PC-3 (cell line): Measurements from ENCODE around the gene RNF8.

Experiments used
- EZH2phosphoT487 ChIP-seq: fragments of 300-600 bp; sonication (generic); IDR thresholded peaks from 2 replicates; pipeline ENCODE4 v1.6.1; 2018; ENCODE audit warnings: mild to moderate bottlenecking, antibody characterized with exemption, low read length, borderline replicate concordance
- TF ChIP-seq, protein P1 (sequence below): fragments of 300-600 bp; sonication (generic); conservative IDR thresholded peaks from 2 replicates; pipeline ENCODE4 v1.5.1; 2017; ENCODE audit warnings: antibody characterized with exemption, low read depth, mild to moderate bottlenecking, low read length

DNA sequence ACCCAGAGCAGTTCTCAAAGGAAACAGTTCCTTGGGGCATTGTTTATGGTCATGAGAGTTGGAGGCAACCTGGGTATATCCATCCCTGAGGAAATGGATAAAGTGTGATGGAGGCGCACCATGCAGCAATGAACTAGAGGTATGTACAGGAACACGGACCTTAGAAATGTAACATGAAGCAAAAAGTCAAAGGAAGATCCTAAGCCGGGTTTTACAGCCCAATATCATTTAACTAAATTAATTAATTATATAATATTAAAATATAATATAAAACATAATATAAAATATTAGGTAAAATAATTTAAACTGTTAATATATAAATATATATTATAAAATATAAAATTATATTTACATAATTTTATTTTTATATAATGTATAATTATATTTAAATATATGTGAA lies 44.1 kb upstream of the RNF8 start:
- TF ChIP-seq EZH2phosphoT487: no peak
- TF ChIP-seq, protein P1, sequence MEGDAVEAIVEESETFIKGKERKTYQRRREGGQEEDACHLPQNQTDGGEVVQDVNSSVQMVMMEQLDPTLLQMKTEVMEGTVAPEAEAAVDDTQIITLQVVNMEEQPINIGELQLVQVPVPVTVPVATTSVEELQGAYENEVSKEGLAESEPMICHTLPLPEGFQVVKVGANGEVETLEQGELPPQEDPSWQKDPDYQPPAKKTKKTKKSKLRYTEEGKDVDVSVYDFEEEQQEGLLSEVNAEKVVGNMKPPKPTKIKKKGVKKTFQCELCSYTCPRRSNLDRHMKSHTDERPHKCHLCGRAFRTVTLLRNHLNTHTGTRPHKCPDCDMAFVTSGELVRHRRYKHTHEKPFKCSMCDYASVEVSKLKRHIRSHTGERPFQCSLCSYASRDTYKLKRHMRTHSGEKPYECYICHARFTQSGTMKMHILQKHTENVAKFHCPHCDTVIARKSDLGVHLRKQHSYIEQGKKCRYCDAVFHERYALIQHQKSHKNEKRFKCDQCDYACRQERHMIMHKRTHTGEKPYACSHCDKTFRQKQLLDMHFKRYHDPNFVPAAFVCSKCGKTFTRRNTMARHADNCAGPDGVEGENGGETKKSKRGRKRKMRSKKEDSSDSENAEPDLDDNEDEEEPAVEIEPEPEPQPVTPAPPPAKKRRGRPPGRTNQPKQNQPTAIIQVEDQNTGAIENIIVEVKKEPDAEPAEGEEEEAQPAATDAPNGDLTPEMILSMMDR: no peak
